ENCODE data around the gene OCRL. TPM values are rescaled to one million over a fixed set of nuclear protein-coding genes. Genes with fewer than 3 reads are reported as not detected.

OCRL gene
- total RNA-seq, 1 experiment from 2014 or later, result 19.4 TPM

DNA sequence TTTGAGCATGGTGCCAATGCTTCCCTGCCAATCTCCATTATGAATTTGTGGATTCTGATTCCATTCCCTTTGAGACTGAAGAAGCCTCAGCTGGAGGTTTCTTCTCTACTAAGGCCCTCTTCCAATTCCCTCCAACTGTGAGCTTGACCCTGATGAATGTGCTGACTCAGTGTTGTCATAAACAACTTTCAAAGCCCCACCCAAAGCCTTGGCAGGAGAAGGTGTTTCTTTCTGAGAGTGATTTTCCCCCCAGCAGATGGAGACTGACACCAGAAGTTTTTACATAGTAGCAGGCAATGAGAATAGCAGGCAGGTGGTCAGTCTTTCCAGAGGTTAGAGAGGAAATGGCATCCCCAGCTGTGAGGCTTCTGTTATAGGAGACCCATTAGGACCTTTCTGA is 53.1 kb downstream of the OCRL start:
- H3K9me2 ChIP-seq (replicated peaks; ENCODE audit: low read length), result no peaks in the 10 kb centered on the region
- H3K4me2 ChIP-seq (ENCODE audit: low read length), result no peak overlapping the region
- H4K20me1 ChIP-seq (ENCODE audit: low read length), result no peaks in the 10 kb centered on the region
- TF ChIP-seq EZH2phosphoT487 (IDR thresholded peaks at IDR 0.05; ENCODE audit: borderline replicate concordance, low read length) (no peak), EZH2 (IDR thresholded peaks at IDR 0.05; ENCODE audit: low read length, unreplicated experiment) (no peak), CTCF (conservative IDR thresholded peaks at IDR 0.05; ENCODE audit: low read depth, low read length) (no peak)
- ATAC-seq (no peak; the same call in 1 of the 2 replicates), DNase-seq (peak; percentile 34)
- no TSS peak for BruUV-seq (replicated peaks)
- no peaks in the 10 kb centered on the region for H3K79me2 ChIP-seq (ENCODE audit: low read length)
- POLR2A ChIA-PET (ENCODE audit: unreplicated experiment), result no interaction called here
- no peak overlapping the region for H3K27ac ChIP-seq (ENCODE audit: low read length)
- CTCF ChIA-PET, result no interaction called here
- no peak overlapping the region for H2AFZ ChIP-seq (ENCODE audit: low read length)
- H3K4me3 ChIP-seq (ENCODE audit: low read length), result no peak overlapping the region
- H3F3A ChIP-seq (ENCODE audit: low read length, unreplicated experiment), result no peaks in the 10 kb centered on the region
- no peaks in the 10 kb centered on the region for H3K27me3 ChIP-seq (ENCODE audit: low read length)
- intact Hi-C loops (cut with micrococcal nuclease), result no loop called here
- no peaks in the 10 kb centered on the region for H3K9me3 ChIP-seq (ENCODE audit: low read length)
- peaks cover 7% of the 10 kb centered on the region; the same call in 1 of the 2 replicates for H3K4me1 ChIP-seq (ENCODE audit: insufficient read depth, low read length)
- peaks cover 11% of the 10 kb centered on the region for H3K36me3 ChIP-seq (ENCODE audit: low read depth, low read length)
- no peak overlapping the region for H3K9ac ChIP-seq (ENCODE audit: low read length)

- ChIA-PET POLR2A (ENCODE audit: unreplicated experiment) (no interaction called here), CTCF (no interaction called here)
- ATAC-seq, result no peak
- Histone ChIP-seq H4K20me1 (ENCODE audit: low read length) (no peaks in the 10 kb centered on the region), H3K27me3 (ENCODE audit: low read length) (no peaks in the 10 kb centered on the region), H3K4me2 (ENCODE audit: low read length) (no peak overlapping the region), H3K27ac (ENCODE audit: low read length) (no peak overlapping the region), H2AFZ (ENCODE audit: low read length) (no peak overlapping the region), H3K4me1 (ENCODE audit: insufficient read depth, low read length) (peaks cover 7% of the 10 kb centered on the region; the same call in 1 of the 2 replicates), H3K9me3 (ENCODE audit: low read length) (no peaks in the 10 kb centered on the region), H3K36me3 (ENCODE audit: low read depth, low read length) (peaks cover 8% of the 10 kb centered on the region; the same call in 1 of the 2 replicates), H3K9ac (ENCODE audit: low read length) (no peak overlapping the region), H3K9me2 (replicated peaks; ENCODE audit: low read length) (no peaks in the 10 kb centered on the region), H3K4me3 (ENCODE audit: low read length) (no peak overlapping the region), H3K79me2 (ENCODE audit: low read length) (no peaks in the 10 kb centered on the region), H3F3A (ENCODE audit: low read length, unreplicated experiment) (no peaks in the 10 kb centered on the region)
- DNase-seq, result no peak
- TF ChIP-seq CTCF (conservative IDR thresholded peaks at IDR 0.05; ENCODE audit: low read depth, low read length), result no peak
- no peak for TF ChIP-seq EZH2 (IDR thresholded peaks at IDR 0.05; ENCODE audit: low read length, unreplicated experiment)
- TF ChIP-seq EZH2phosphoT487 (IDR thresholded peaks at IDR 0.05; ENCODE audit: borderline replicate concordance, low read length), result no peak
- intact Hi-C loops (cut with micrococcal nuclease), result no loop called here
- BruUV-seq (replicated peaks), result no TSS peak
Measured at GRCh38 chrX:129594781-129595180, 54.7 kb downstream of the OCRL start.

- Histone ChIP-seq H3K4me2 (ENCODE audit: low read length) (no peak overlapping the region), H3K27me3 (ENCODE audit: low read length) (no peaks in the 10 kb centered on the region), H3F3A (ENCODE audit: low read length, unreplicated experiment) (no peaks in the 10 kb centered on the region), H3K9ac (ENCODE audit: low read length) (no peak overlapping the region), H3K27ac (ENCODE audit: low read length) (no peak overlapping the region), H3K79me2 (ENCODE audit: low read length) (no peaks in the 10 kb centered on the region), H3K9me3 (ENCODE audit: low read length) (no peaks in the 10 kb centered on the region), H4K20me1 (ENCODE audit: low read length) (no peaks in the 10 kb centered on the region), H2AFZ (ENCODE audit: low read length) (no peak overlapping the region), H3K9me2 (replicated peaks; ENCODE audit: low read length) (no peaks in the 10 kb centered on the region), H3K4me1 (ENCODE audit: insufficient read depth, low read length) (peaks cover 7% of the 10 kb centered on the region; the same call in 1 of the 2 replicates), H3K36me3 (ENCODE audit: low read depth, low read length) (0 out of 2 replicates have a peak, but pooled peaks cover 1% of the 10 kb centered on the region), H3K4me3 (ENCODE audit: low read length) (no peak overlapping the region)
- intact Hi-C loops (cut with micrococcal nuclease), result no loop called here
- ChIA-PET POLR2A (ENCODE audit: unreplicated experiment) (interaction anchor here (0.6 kb wide), 1 partner anchor 176 kb away, joined by 6 read pairs; no protein-coding TSS in a partner anchor), CTCF (no interaction called here)
- TF ChIP-seq EZH2phosphoT487 (IDR thresholded peaks at IDR 0.05; ENCODE audit: borderline replicate concordance, low read length) (no peak), CTCF (conservative IDR thresholded peaks at IDR 0.05; ENCODE audit: low read depth, low read length) (no peak), EZH2 (IDR thresholded peaks at IDR 0.05; ENCODE audit: low read length, unreplicated experiment) (no peak)
- no TSS peak for BruUV-seq (replicated peaks)
- ATAC-seq, result no peak
- no peak for DNase-seq
Measured at GRCh38 chrX:129596077-129596476, 56.0 kb downstream of the OCRL start.
